GM12878 (cell line): ENCODE results near the gene ACSF2. TPM values are rescaled to one million over a fixed set of nuclear protein-coding genes. Genes with fewer than 3 reads are reported as not detected.
A peak's percentile ranks its signal among the peaks of the same experiment; 100 is the strongest.

ENCODE experiments used
- ATAC-seq: fragments of 200-7000 bp; cut with Tn5 transposase; 3 replicates; pipeline ENCODE4 v1.9.1; 2020; ENCODE audit warnings: mild to moderate bottlenecking, moderate library complexity
- BruUV-seq: library from RNA; stranded (reverse); fragments of 400-500 nt; replicated peaks from 2 replicates; lab custom pipeline; 2021; lab: Mats Ljungman, UMichigan
- CTCF ChIA-PET: fragments of 300-600 bp; sonication (Branson Sonifier 250); formaldehyde crosslinking; extraction: SDS; loops from one replicate; lab custom pipeline; 2021; ENCODE audit warnings: inconsistent platforms; lab: Yijun Ruan, JAX
- POLR2A ChIA-PET: fragments of 350-600 bp; formaldehyde crosslinking; extraction: SDS; loops from one replicate; lab custom pipeline; 2021; ENCODE audit warnings: inconsistent platforms; lab: Charles Lee
- RAD21 ChIA-PET: fragments of 300-600 bp; sonication (Branson Sonifier 250); formaldehyde crosslinking; loops from one replicate; lab custom pipeline; 2023; ENCODE audit warnings: antibody characterized with exemption; ENCODE audit not compliant: unreplicated experiment; lab: Charles Lee
- SMC1A ChIA-PET: fragments of 300-600 bp; sonication (Branson Sonifier 250); formaldehyde crosslinking; loops from one replicate; lab custom pipeline; 2023; ENCODE audit not compliant: unreplicated experiment, uncharacterized antibody; lab: Charles Lee
- DNase-seq: peaks from one replicate; pipeline ENCODE4 v3.0.0-alpha.2; 2011; ENCODE audit warnings: low read depth, low spot score
- FAIRE-seq: peaks from 3 replicates; lab custom pipeline; 2011; peaks lifted over from hg19 to GRCh38; lab: Jason Lieb, UNC
- H2AFZ ChIP-seq: 2 replicates; pipeline ENCODE4 v1.6.0; 2011; ENCODE audit warnings: low read depth, low read length, control low read depth; ENCODE audit not compliant: control insufficient read depth
- H3K27ac ChIP-seq: 2 replicates; pipeline ENCODE4 v1.5.1; 2011; ENCODE audit warnings: control low read depth; ENCODE audit not compliant: control insufficient read depth, insufficient read depth
- H3K27me3 ChIP-seq, 2 experiments: replicated peaks in 1 of 2; 2 replicates each; pipeline versions ENCODE4 v1.6.0 to v1.6.1; 2011; ENCODE audit warnings: low read length in 1 of 2; ENCODE audit not compliant: control insufficient read depth in 2 of 2, insufficient read depth in 2 of 2
- H3K36me3 ChIP-seq, 2 experiments: 2 replicates each; pipeline ENCODE4 v1.5.1; 2011; ENCODE audit warnings: low read length in 1 of 2; ENCODE audit not compliant: control insufficient read depth in 2 of 2, insufficient read depth in 2 of 2
- H3K4me1 ChIP-seq: 2 replicates; pipeline ENCODE4 v1.6.1; 2011; ENCODE audit warnings: mild to moderate bottlenecking, low read length, moderate library complexity, mixed read lengths; ENCODE audit not compliant: control insufficient read depth, insufficient read depth
- H3K4me2 ChIP-seq: 2 replicates; pipeline ENCODE4 v1.6.0; 2011; ENCODE audit warnings: control low read depth; ENCODE audit not compliant: control insufficient read depth, insufficient read depth
- H3K4me3 ChIP-seq: fragments of 200-600 bp; sonication (generic); 2 replicates; pipeline ENCODE4 v1.5.1; 2016
- H3K79me2 ChIP-seq: 2 replicates; pipeline ENCODE4 v1.6.0; 2011; ENCODE audit warnings: low read length; ENCODE audit not compliant: control insufficient read depth, insufficient read depth
- H3K9ac ChIP-seq: 2 replicates; pipeline ENCODE4 v1.8.0; 2011; ENCODE audit warnings: low read length, control low read depth, mixed read lengths; ENCODE audit not compliant: control insufficient read depth, insufficient read depth
- H3K9me3 ChIP-seq: replicated peaks from 3 replicates; pipeline ENCODE4 v1.5.1; 2011; ENCODE audit warnings: mild to moderate bottlenecking, low read length; ENCODE audit not compliant: control insufficient read depth, insufficient read depth
- H4K20me1 ChIP-seq: 2 replicates; pipeline ENCODE4 v1.6.0; 2011; ENCODE audit not compliant: control insufficient read depth, insufficient read depth
- NBN ChIP-seq: fragments of 450-650 bp; IDR thresholded peaks from 2 replicates; pipeline ENCODE4 v1.6.1; 2016
- POLR2A ChIP-seq: IDR thresholded peaks from 2 replicates; pipeline ENCODE4 v1.6.1; 2011; ENCODE audit warnings: low read depth, mild to moderate bottlenecking, low read length
- YY1 ChIP-seq: IDR thresholded peaks from 2 replicates; pipeline ENCODE4 v1.6.1; 2011; ENCODE audit warnings: low read depth, mild to moderate bottlenecking, low read length
- WGBS: methylation state at CpG from one replicate; pipeline ENCODE4 v1.1.6; 2016; ENCODE audit warnings: low lambda C conversion rate; ENCODE audit not compliant: insufficient replicate concordance, insufficient coverage; ENCODE audit errors: missing lambda C conversion rate; 5-methylcytosine and 5-hydroxymethylcytosine counted together
- in situ Hi-C: fragments of 300-500 bp; cut with MboI; formaldehyde crosslinking; loops from 9 replicates; pipeline ENCODE4 v1.14.3; 2018; ENCODE audit warnings: mixed read lengths
- intact Hi-C: fragments of 100-400 bp; cut with micrococcal nuclease; formaldehyde crosslinking; loops from one replicate; pipeline ENCODE4 v1.14.2; 2022; ENCODE audit not compliant: unreplicated experiment
- polyA plus RNA-seq, 11 experiments: library from polyadenylated mRNA; depleted of rRNA in 4 of 11; unstranded in 6 of 11; stranded (reverse) in 5 of 11; fragments of >200 nt; fragmentation: Nextera tagmentation in 4 of 11; fragmentation: Illumina TruSeq in 1 of 11; extraction: Ambion mirVana in 4 of 11; extraction: Trizol in 1 of 11; gene quantifications; 1 replicate in 1 of 11; 2 replicates in 10 of 11; pipeline versions ENCODE4 v1.2.1 to v1.2.3, GENCODE V29; 2011 to 2016; ENCODE audit warnings: inconsistent platforms in 2 of 11, missing spikeins in 2 of 11, low read depth in 1 of 11
- total RNA-seq, 4 experiments: library from RNA; depleted of rRNA in 3 of 4; stranded (reverse); fragments of >200 nt in 3 of 4; fragmentation: Illumina TruSeq in 1 of 4; extraction: Trizol in 1 of 4; gene quantifications; 2 replicates each; pipeline versions ENCODE4 v1.2.1 to v1.2.3, GENCODE V29; 2013 to 2021

The ACSF2 gene
- total and polyA plus RNA-seq, 10 of the 15 experiments (the other 5 are each of a cell fraction or from before 2014, with no cell fraction given), result 7.1 to 32.8 (median 16.8) TPM

GRCh38 chr17:50396261-50397110, 29.5 kb upstream of the ACSF2 start:
- CTCF ChIA-PET, result interaction anchor here (0.6 to 5.7 kb wide), 37 partner anchors 8 to 383 kb away, joined by 3 to 83 read pairs (median 6); partner anchors contain the start of genes ACSF2, COL1A1, EME1 and MRPL27
- POLR2A ChIA-PET, result interaction anchor here (0.6 to 3.3 kb wide), 14 partner anchors 15 to 146 kb away, joined by 3 to 31 read pairs (median 4); partner anchors contain the start of genes ACSF2 and RSAD1
- in situ Hi-C loops, result no loop called here

More at GRCh38 chr17:50396261-50397110, 29.5 kb upstream of the ACSF2 start:
- no peaks in the 10 kb centered on the region for H3K27me3 ChIP-seq
- peak overlapping the region; percentile 93 for H3K4me3 ChIP-seq
- WGBS, result under 1% methylated on average over 30 of the region's 30 CpGs
- H3K36me3 ChIP-seq, result peaks cover 14 to 18% of the 10 kb centered on the region in 2 experiments
- intact Hi-C loops, result loop anchor here (1.0 to 2.0 kb wide), 3 partner anchors 25 to 82 kb away; partner anchors contain the start of genes ACSF2 and RSAD1
- ChIA-PET RAD21 (interaction anchor here (0.6 to 4.2 kb wide), 13 partner anchors 15 to 122 kb away, joined by 3 to 32 read pairs (median 4); partner anchors contain the start of genes ACSF2, RSAD1 and TMEM92), SMC1A (interaction anchor here (0.7 to 4.6 kb wide), 15 partner anchors 9 to 87 kb away, joined by 3 to 26 read pairs (median 4); partner anchors contain the start of gene RSAD1)
- H3K4me1 ChIP-seq, result peaks cover 13% of the 10 kb centered on the region
- FAIRE-seq (no peak), DNase-seq (no peak)
- BruUV-seq, result no TSS peak
- H3K79me2 ChIP-seq, result peaks cover 37% of the 10 kb centered on the region
- no peak overlapping the region for H2AFZ ChIP-seq
- H3K4me2 ChIP-seq, result peak overlapping the region; percentile 90
- H3K9me3 ChIP-seq, result no peaks in the 10 kb centered on the region
- TF ChIP-seq YY1, result no peak
- 0 out of 2 replicates have a peak, but pooled peaks have one; percentile 6 for TF ChIP-seq NBN
- TF ChIP-seq POLR2A, result 0 out of 2 replicates have a peak, but pooled peaks have one; percentile 7
- TF ChIP-seq, all 136 proteins: peak for 2
- peak overlapping the region; percentile 89 for H3K9ac ChIP-seq
- no peaks in the 10 kb centered on the region for H4K20me1 ChIP-seq
- peak overlapping the region; percentile 81 for H3K27ac ChIP-seq
- ATAC-seq, result peak; percentile 57
